Lung microvascular endothelial cell (primary cell): Measurements from ENCODE around the gene DCC. TPM values are rescaled to one million over a fixed set of nuclear protein-coding genes. Genes with fewer than 3 reads are reported as not detected.

Experiments
- DNase-seq, 2 donors: peaks; one replicate each; pipeline versions ENCODE4 v3.0.0 to v3.0.0-alpha.2; 2010; ENCODE audit warnings: low read depth in 2 of 2
- total RNA-seq: library from RNA; depleted of rRNA; stranded (reverse); fragments of >200 nt; gene quantifications from 2 replicates; pipeline ENCODE4 v1.2.1, GENCODE V29; 2014

The DCC gene
- total RNA-seq, 1 donor from 2014 or later = not detected

DNA sequence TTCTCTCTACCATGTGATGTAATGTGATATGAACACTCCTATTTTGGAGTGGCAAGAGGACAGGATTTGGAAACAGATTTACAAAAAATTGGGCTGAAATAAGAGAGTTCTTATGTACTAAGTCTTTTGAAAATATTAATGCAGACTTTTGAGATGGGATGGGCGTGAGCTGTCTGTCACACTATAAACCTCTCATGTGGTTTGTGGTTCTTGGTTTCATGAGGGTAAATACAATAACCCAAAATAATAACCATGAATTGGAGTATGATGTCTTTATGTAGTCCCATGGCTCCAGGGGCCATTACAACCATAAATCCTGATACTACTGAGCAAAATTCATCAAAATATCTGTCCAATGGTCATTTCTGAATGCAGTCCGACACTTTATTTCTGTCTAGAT, 1216.5 kb downstream of the DCC start:
- no peak for DNase-seq

DNA sequence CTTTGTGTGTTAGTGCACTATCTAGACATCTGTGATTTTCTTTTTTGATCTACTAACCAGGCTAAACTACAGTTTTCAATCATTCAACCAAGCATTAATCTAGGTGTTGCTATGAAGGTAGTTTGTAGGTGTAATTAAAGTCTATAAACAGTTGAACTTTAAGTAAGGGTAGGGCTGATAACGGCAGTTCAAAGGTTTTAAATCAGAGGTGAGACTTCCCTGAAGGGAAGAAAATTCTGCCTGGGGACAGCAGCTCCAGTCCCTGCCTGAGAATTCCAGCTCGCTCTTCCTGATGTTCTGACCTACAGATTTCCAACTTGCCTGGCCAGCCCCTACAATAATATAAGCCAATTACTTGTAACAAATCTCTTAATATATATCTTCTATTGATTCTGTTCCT, 1220.5 kb downstream of the DCC start:
- DNase-seq = no peak

- DNase-seq = no peak
Measured at GRCh38 chr18:53566626-53567025, 1226.6 kb downstream of the DCC start.

- peak; percentile 41 to 50 for DNase-seq
Measured at GRCh38 chr18:53567929-53568574, 1228.1 kb downstream of the DCC start.
